ENCODE data around the gene ACTR10. TPM values are rescaled to one million over a fixed set of nuclear protein-coding genes. Genes with fewer than 3 reads are reported as not detected.
A peak's percentile ranks its signal among the peaks of the same experiment; 100 is the strongest.

ACTR10 gene
- total and polyA plus RNA-seq, 9 of the 15 experiments (the other 6 are each of a cell fraction or from before 2014, with no cell fraction given): 22.0 to 66.1 (median 34.1) TPM

- Histone ChIP-seq H3K4me3 (no peak overlapping the region), H3K27me3 (ENCODE audit: control insufficient read depth in 2 of 2, insufficient read depth in 2 of 2, low read length in 2 of 2) (no peaks in the 10 kb centered on the region), H3K27ac (ENCODE audit: extremely low read depth, low read depth, low read length) (no peak overlapping the region), H3K9me1 (ENCODE audit: control insufficient read depth, insufficient read depth, low read length) (no peaks in the 10 kb centered on the region), H3K9me3 (replicated peaks; ENCODE audit: control insufficient read depth, insufficient read depth, low read depth, low read length) (no peaks in the 10 kb centered on the region), H3K4me2 (ENCODE audit: insufficient read depth, low read length) (no peak overlapping the region), H3K36me3 (ENCODE audit: control insufficient read depth, insufficient read depth, low read length) (no peaks in the 10 kb centered on the region), H4K20me1 (replicated peaks; ENCODE audit: control insufficient read depth, insufficient read depth, low read length) (no peaks in the 10 kb centered on the region), H2AFZ (ENCODE audit: low read depth, low read length) (peak overlapping the region; percentile 76), H3K79me2 (ENCODE audit: control insufficient read depth, insufficient read depth, low read length) (no peaks in the 10 kb centered on the region), H3K4me1 (replicated peaks in 1 of 2; ENCODE audit: control insufficient read depth in 2 of 2, insufficient read depth in 2 of 2, low read length in 2 of 2) (peaks cover 3 to 7% of the 10 kb centered on the region in 2 experiments; a peak in 2 of 5 replicates), H3K9ac (ENCODE audit: insufficient read depth in 1 of 2, low read depth in 2 of 2, low read length in 2 of 2) (no peak overlapping the region)
- POLR2A ChIA-PET: interaction anchor here (0.7 to 1.0 kb wide), 2 partner anchors 26 to 70 kb away, joined by 3 read pairs; no protein-coding TSS in a partner anchor
- intact Hi-C loops (cut with micrococcal nuclease): loop anchor here (1.0 kb wide), 2 partner anchors 35 to 58 kb away; no protein-coding TSS in a partner anchor
- DNase-seq (ENCODE audit: extremely low read depth in 1 of 4, low spot score in 3 of 4) (peak; percentile 58 to 82 (median 60)), FAIRE-seq (peak; percentile 61), ATAC-seq (peak; percentile 83)
- in situ Hi-C loops (cut with MboI): no loop called here
- BruUV-seq (replicated peaks): no TSS peak
- 14% methylated on average over 9 of the region's 10 CpGs for WGBS (ENCODE audit: insufficient coverage, low coverage, missing lambda C conversion rate)
- CTCF ChIA-PET (ENCODE audit: low intra/inter-chr PET ratio): interaction anchor here (1.4 kb wide), 1 partner anchor 58 kb away, joined by 5 read pairs; no protein-coding TSS in a partner anchor
- TF ChIP-seq XRCC5 (IDR thresholded peaks at IDR 0.05; ENCODE audit: low read depth, low read length): 0 out of 2 replicates have a peak, but pooled peaks have one; percentile 26
- peak; percentile 65 to 72 for TF ChIP-seq RAD21 (CRISPR knock-in tag; conservative IDR thresholded peaks at IDR 0.05 in 1 of 2, IDR thresholded peaks at IDR 0.05 in 1 of 2)
- peak; percentile 70 to 82 (median 80) for TF ChIP-seq CTCF (IDR thresholded peaks at IDR 0.05 in 2 of 3, conservative IDR thresholded peaks at IDR 0.05 in 1 of 3; ENCODE audit: insufficient read depth in 2 of 3, low read depth in 1 of 3, low read length in 3 of 3)
- no peak for TF ChIP-seq DACH1 (IDR thresholded peaks at IDR 0.05; ENCODE audit: partially characterized antibody)
- TF ChIP-seq TEAD1 (CRISPR knock-in tag; IDR thresholded peaks at IDR 0.05): 0 out of 4 replicates have a peak, but pooled peaks of 1 of the 2 experiments have one; percentile 49
- TF ChIP-seq MAFF (IDR thresholded peaks at IDR 0.05; ENCODE audit: low read length): no peak
- peak in 1 of 2 experiments; percentile 43; a peak in 1 of 4 replicates for TF ChIP-seq RCOR1 (IDR thresholded peaks at IDR 0.05; ENCODE audit: borderline replicate concordance in 1 of 2, low read depth in 2 of 2, low read length in 2 of 2)
- peak; percentile 65 for TF ChIP-seq NFIC (IDR thresholded peaks at IDR 0.05)
- peak; percentile 65; the same call in 1 of the 2 replicates for TF ChIP-seq REST (IDR thresholded peaks at IDR 0.05; ENCODE audit: borderline replicate concordance)
- TF ChIP-seq REST (CRISPR knock-in tag; IDR thresholded peaks at IDR 0.05; ENCODE audit: low read depth): no peak
These were observed 33.7 kb upstream of the ACTR10 start for GRCh38 chr14:58166005-58166983.
